ENCODE data around the gene GCN1.

DNA sequence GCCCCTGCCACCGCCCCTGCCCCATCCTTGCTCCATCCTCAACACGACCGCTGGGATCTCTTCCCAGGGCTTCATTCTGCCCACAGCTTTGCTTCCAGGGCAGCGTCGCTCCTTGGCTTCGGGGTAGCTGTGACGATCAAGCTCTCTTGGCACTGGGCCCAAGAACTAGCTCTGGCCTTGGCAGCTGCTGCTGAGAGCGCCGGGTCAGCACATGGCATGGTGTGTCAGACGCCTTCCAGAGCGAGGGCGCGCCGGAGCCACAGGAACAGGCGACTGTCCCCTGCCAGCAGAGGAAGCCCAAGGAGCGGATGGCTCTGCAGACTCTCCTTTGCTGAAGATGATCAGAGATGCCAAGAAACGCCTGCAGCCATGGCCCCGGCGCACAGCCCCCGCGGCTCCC, 93.9 kb downstream of the GCN1 start:
- TF ChIP-seq, protein P1, sequence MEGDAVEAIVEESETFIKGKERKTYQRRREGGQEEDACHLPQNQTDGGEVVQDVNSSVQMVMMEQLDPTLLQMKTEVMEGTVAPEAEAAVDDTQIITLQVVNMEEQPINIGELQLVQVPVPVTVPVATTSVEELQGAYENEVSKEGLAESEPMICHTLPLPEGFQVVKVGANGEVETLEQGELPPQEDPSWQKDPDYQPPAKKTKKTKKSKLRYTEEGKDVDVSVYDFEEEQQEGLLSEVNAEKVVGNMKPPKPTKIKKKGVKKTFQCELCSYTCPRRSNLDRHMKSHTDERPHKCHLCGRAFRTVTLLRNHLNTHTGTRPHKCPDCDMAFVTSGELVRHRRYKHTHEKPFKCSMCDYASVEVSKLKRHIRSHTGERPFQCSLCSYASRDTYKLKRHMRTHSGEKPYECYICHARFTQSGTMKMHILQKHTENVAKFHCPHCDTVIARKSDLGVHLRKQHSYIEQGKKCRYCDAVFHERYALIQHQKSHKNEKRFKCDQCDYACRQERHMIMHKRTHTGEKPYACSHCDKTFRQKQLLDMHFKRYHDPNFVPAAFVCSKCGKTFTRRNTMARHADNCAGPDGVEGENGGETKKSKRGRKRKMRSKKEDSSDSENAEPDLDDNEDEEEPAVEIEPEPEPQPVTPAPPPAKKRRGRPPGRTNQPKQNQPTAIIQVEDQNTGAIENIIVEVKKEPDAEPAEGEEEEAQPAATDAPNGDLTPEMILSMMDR (IDR thresholded peaks at IDR 0.05; ENCODE audit: insufficient read depth, low read depth, low read length), result no peak
- no peak for TF ChIP-seq EZH2 (IDR thresholded peaks at IDR 0.05; ENCODE audit: insufficient read depth, low read length)
